ENCODE results near the gene ANO3. TPM values are rescaled to one million over a fixed set of nuclear protein-coding genes. Genes with fewer than 3 reads are reported as not detected.

Gene ANO3
- total and polyA plus RNA-seq, 9 donors: 0.04 to 0.70 (median 0.13) TPM

- Histone ChIP-seq H3K9me3 (replicated peaks; ENCODE audit: control insufficient read depth, low read depth, low read length) (no peaks in the 10 kb centered on the region), H3K27ac (ENCODE audit: low read length) (no peak overlapping the region), H3K4me3 (ENCODE audit: low read length) (no peak overlapping the region), H3K36me3 (ENCODE audit: control insufficient read depth, insufficient read depth, low read length) (no peaks in the 10 kb centered on the region), H3K4me1 (ENCODE audit: control insufficient read depth, insufficient read depth, low read length) (no peaks in the 10 kb centered on the region), H3K27me3 (ENCODE audit: control insufficient read depth, insufficient read depth, low read length) (no peaks in the 10 kb centered on the region)
- DNase-seq: no peak
- no CpG with 5 or more reads among the region's 5 CpGs for WGBS (ENCODE audit: insufficient coverage)
Observed at GRCh38 chr11:26439854-26440253, 107.9 kb downstream of the ANO3 start.

GRCh38 chr11:26442131-26442530 is 110.2 kb downstream of the ANO3 start:
- DNase-seq: no peak
- H3K9me3 ChIP-seq (replicated peaks; ENCODE audit: control insufficient read depth, low read depth, low read length): no peaks in the 10 kb centered on the region
- no peaks in the 10 kb centered on the region for H3K27me3 ChIP-seq (ENCODE audit: control insufficient read depth, insufficient read depth, low read length)
- no peak overlapping the region for H3K27ac ChIP-seq (ENCODE audit: low read length)
- H3K4me1 ChIP-seq (ENCODE audit: control insufficient read depth, insufficient read depth, low read length): no peaks in the 10 kb centered on the region
- WGBS (ENCODE audit: insufficient coverage): 100% methylated on average over 1 of the region's 2 CpGs
- H3K36me3 ChIP-seq (ENCODE audit: control insufficient read depth, insufficient read depth, low read length): no peaks in the 10 kb centered on the region
- H3K4me3 ChIP-seq (ENCODE audit: low read length): no peak overlapping the region

GRCh38 chr11:26443617-26444016 is 111.7 kb downstream of the ANO3 start:
- Histone ChIP-seq H3K4me3 (ENCODE audit: low read length) (no peak overlapping the region), H3K4me1 (ENCODE audit: control insufficient read depth, insufficient read depth, low read length) (no peaks in the 10 kb centered on the region), H3K9me3 (replicated peaks; ENCODE audit: control insufficient read depth, low read depth, low read length) (no peaks in the 10 kb centered on the region), H3K36me3 (ENCODE audit: control insufficient read depth, insufficient read depth, low read length) (no peaks in the 10 kb centered on the region), H3K27ac (ENCODE audit: low read length) (no peak overlapping the region), H3K27me3 (ENCODE audit: control insufficient read depth, insufficient read depth, low read length) (no peaks in the 10 kb centered on the region)
- no peak for DNase-seq
- no CpG with 5 or more reads among the region's 3 CpGs for WGBS (ENCODE audit: insufficient coverage)

- H3K9me3 ChIP-seq (replicated peaks; ENCODE audit: control insufficient read depth, low read depth, low read length): no peaks in the 10 kb centered on the region
- no peak for DNase-seq
- no peaks in the 10 kb centered on the region for H3K27me3 ChIP-seq (ENCODE audit: control insufficient read depth, insufficient read depth, low read length)
- H3K4me1 ChIP-seq (ENCODE audit: control insufficient read depth, insufficient read depth, low read length): no peaks in the 10 kb centered on the region
- H3K36me3 ChIP-seq (ENCODE audit: control insufficient read depth, insufficient read depth, low read length): no peaks in the 10 kb centered on the region
- H3K4me3 ChIP-seq (ENCODE audit: low read length): no peak overlapping the region
- no CpG with 5 or more reads among the region's 1 CpG for WGBS (ENCODE audit: insufficient coverage)
- H3K27ac ChIP-seq (ENCODE audit: low read length): no peak overlapping the region
Observed at GRCh38 chr11:26457636-26458035, 125.7 kb downstream of the ANO3 start.

- Histone ChIP-seq H3K4me1 (ENCODE audit: control insufficient read depth, insufficient read depth, low read length) (no peaks in the 10 kb centered on the region), H3K27me3 (ENCODE audit: control insufficient read depth, insufficient read depth, low read length) (no peaks in the 10 kb centered on the region), H3K4me3 (ENCODE audit: low read length) (no peak overlapping the region), H3K36me3 (ENCODE audit: control insufficient read depth, insufficient read depth, low read length) (no peaks in the 10 kb centered on the region), H3K27ac (ENCODE audit: low read length) (no peak overlapping the region), H3K9me3 (replicated peaks; ENCODE audit: control insufficient read depth, low read depth, low read length) (no peaks in the 10 kb centered on the region)
- no peak for DNase-seq
Observed at GRCh38 chr11:26465274-26465673, 133.3 kb downstream of the ANO3 start.

- no CpG with 5 or more reads among the region's 1 CpG for WGBS (ENCODE audit: insufficient coverage)
- Histone ChIP-seq H3K27me3 (ENCODE audit: control insufficient read depth, insufficient read depth, low read length) (no peaks in the 10 kb centered on the region), H3K36me3 (ENCODE audit: control insufficient read depth, insufficient read depth, low read length) (no peaks in the 10 kb centered on the region), H3K27ac (ENCODE audit: low read length) (no peak overlapping the region), H3K4me3 (ENCODE audit: low read length) (no peak overlapping the region), H3K9me3 (replicated peaks; ENCODE audit: control insufficient read depth, low read depth, low read length) (no peaks in the 10 kb centered on the region), H3K4me1 (ENCODE audit: control insufficient read depth, insufficient read depth, low read length) (no peaks in the 10 kb centered on the region)
- DNase-seq: no peak
Observed at GRCh38 chr11:26467506-26467905, 135.6 kb downstream of the ANO3 start.

GRCh38 chr11:26470992-26471391 is 139.1 kb downstream of the ANO3 start:
- Histone ChIP-seq H3K27ac (ENCODE audit: low read length) (no peak overlapping the region), H3K36me3 (ENCODE audit: control insufficient read depth, insufficient read depth, low read length) (no peaks in the 10 kb centered on the region), H3K27me3 (ENCODE audit: control insufficient read depth, insufficient read depth, low read length) (no peaks in the 10 kb centered on the region), H3K4me1 (ENCODE audit: control insufficient read depth, insufficient read depth, low read length) (no peaks in the 10 kb centered on the region), H3K9me3 (replicated peaks; ENCODE audit: control insufficient read depth, low read depth, low read length) (no peaks in the 10 kb centered on the region), H3K4me3 (ENCODE audit: low read length) (no peak overlapping the region)
- DNase-seq: peak; percentile 20
- no CpG with 5 or more reads among the region's 2 CpGs for WGBS (ENCODE audit: insufficient coverage)

GRCh38 chr11:26473216-26474194 is 141.6 kb downstream of the ANO3 start:
- DNase-seq: peak; percentile 41
- no peak overlapping the region for H3K4me3 ChIP-seq (ENCODE audit: low read length)
- no peaks in the 10 kb centered on the region for H3K9me3 ChIP-seq (replicated peaks; ENCODE audit: control insufficient read depth, low read depth, low read length)
- 50% methylated on average over 1 of the region's 4 CpGs for whole genome bisulfite sequencing (ENCODE audit: insufficient coverage)
- H3K27ac ChIP-seq (ENCODE audit: low read length): no peak overlapping the region
- H3K36me3 ChIP-seq (ENCODE audit: control insufficient read depth, insufficient read depth, low read length): no peaks in the 10 kb centered on the region
- H3K27me3 ChIP-seq (ENCODE audit: control insufficient read depth, insufficient read depth, low read length): no peaks in the 10 kb centered on the region
- H3K4me1 ChIP-seq (ENCODE audit: control insufficient read depth, insufficient read depth, low read length): no peaks in the 10 kb centered on the region

- Histone ChIP-seq H3K27ac (ENCODE audit: low read length) (no peak overlapping the region), H3K36me3 (ENCODE audit: control insufficient read depth, insufficient read depth, low read length) (no peaks in the 10 kb centered on the region)
- WGBS (ENCODE audit: insufficient coverage): no CpG with 5 or more reads among the region's 2 CpGs
Observed at GRCh38 chr11:26474401-26474800, 142.5 kb downstream of the ANO3 start.

GRCh38 chr11:26477396-26477795 is 145.5 kb downstream of the ANO3 start:
- no peak overlapping the region for H3K27ac ChIP-seq (ENCODE audit: low read length)
- no peaks in the 10 kb centered on the region for H3K27me3 ChIP-seq (ENCODE audit: control insufficient read depth, insufficient read depth, low read length)
- H3K4me1 ChIP-seq (ENCODE audit: control insufficient read depth, insufficient read depth, low read length): no peaks in the 10 kb centered on the region
- no peaks in the 10 kb centered on the region for H3K9me3 ChIP-seq (replicated peaks; ENCODE audit: control insufficient read depth, low read depth, low read length)
- no peaks in the 10 kb centered on the region for H3K36me3 ChIP-seq (ENCODE audit: control insufficient read depth, insufficient read depth, low read length)
- no peak for DNase-seq
- H3K4me3 ChIP-seq (ENCODE audit: low read length): no peak overlapping the region
- no CpG with 5 or more reads among the region's 2 CpGs for WGBS (ENCODE audit: insufficient coverage)

More at GRCh38 chr11:26474401-26474800, 142.5 kb downstream of the ANO3 start:
- Histone ChIP-seq H3K4me3 (ENCODE audit: low read length) (no peak overlapping the region), H3K4me1 (ENCODE audit: control insufficient read depth, insufficient read depth, low read length) (no peaks in the 10 kb centered on the region), H3K27me3 (ENCODE audit: control insufficient read depth, insufficient read depth, low read length) (no peaks in the 10 kb centered on the region), H3K9me3 (replicated peaks; ENCODE audit: control insufficient read depth, low read depth, low read length) (no peaks in the 10 kb centered on the region)
- no peak for DNase-seq
